ENCODE data around the gene MET.

MET gene

DNA sequence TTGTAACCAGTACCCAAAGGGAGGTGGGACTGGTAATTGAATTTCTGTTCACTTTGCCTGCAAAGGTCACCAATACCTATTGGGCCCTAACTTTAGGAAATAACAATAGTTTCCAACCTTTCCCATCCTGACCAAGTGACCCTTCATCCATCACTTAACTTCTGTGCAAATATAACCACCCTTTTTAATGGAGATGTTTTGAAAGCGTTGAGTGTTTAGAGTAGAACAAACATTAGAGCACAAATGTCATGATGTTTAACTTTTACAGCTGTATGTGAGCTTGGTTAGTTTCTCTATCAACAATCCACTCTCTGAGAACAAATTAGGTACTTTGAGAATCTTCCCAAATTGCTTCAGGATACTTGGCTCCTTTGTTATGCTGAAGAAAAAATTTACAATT is 66.4 kb downstream of the MET start (continued):
- TF ChIP-seq ZNF501 (tag by site-specific recombination; IDR thresholded peaks at IDR 0.05) = no peak
- TF ChIP-seq HOXC10 (CRISPR knock-in tag; IDR thresholded peaks at IDR 0.05) = no peak
- no peak for TF ChIP-seq ZNF155 (tag by site-specific recombination; IDR thresholded peaks at IDR 0.05)

DNA sequence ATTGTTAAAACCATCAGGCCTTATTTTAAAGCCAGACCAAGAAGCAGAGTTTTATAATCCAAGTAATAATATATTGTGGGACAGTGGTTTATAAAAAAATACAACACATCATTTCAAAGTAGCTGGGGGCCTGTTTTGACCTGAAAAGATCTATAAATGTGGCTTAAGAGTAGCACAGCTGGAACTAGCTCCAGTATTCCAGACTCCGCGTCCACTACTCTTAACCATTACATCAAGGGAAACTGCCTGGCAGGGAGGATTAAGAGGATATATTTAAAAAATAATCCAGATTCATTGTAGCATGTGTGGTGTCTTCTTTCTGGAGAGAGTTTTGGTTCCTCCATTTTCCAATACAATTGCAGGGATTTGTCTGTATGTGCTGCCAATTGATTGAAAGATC is 67.3 kb downstream of the MET start:
- CTCF ChIA-PET = interaction anchor here (0.7 to 0.9 kb wide), 2 partner anchors 13 to 494 kb away, joined by 3 to 6 read pairs; no protein-coding TSS in a partner anchor
- no peaks in the 10 kb centered on the region for H3K9me3 ChIP-seq (ENCODE audit: control insufficient read depth, insufficient read depth, low read depth, low read length)
- POLR2A ChIA-PET = no interaction called here
- H3K36me3 ChIP-seq (ENCODE audit: control insufficient read depth in 2 of 2, insufficient read depth in 1 of 2, low read length in 2 of 2) = peaks cover 0 to 56% of the 10 kb centered on the region in 2 experiments; a peak in 1 of 3 replicates
- TF ChIP-seq MYNN (tag by site-specific recombination; IDR thresholded peaks at IDR 0.05; ENCODE audit: borderline replicate concordance) (no peak), ZNF704 (tag by site-specific recombination; IDR thresholded peaks at IDR 0.05) (no peak), ZNF544 (tag by site-specific recombination; IDR thresholded peaks at IDR 0.05) (no peak)
- no peak overlapping the region for H3K4me3 ChIP-seq (ENCODE audit: low read depth, low read length)
- H3K27ac ChIP-seq (ENCODE audit: extremely low read depth, low read depth, low read length) = no peak overlapping the region
- peaks cover 2% of the 10 kb centered on the region; the same call in 1 of the 2 replicates for H3K4me1 ChIP-seq (ENCODE audit: control insufficient read depth, insufficient read depth, low read length)

DNA sequence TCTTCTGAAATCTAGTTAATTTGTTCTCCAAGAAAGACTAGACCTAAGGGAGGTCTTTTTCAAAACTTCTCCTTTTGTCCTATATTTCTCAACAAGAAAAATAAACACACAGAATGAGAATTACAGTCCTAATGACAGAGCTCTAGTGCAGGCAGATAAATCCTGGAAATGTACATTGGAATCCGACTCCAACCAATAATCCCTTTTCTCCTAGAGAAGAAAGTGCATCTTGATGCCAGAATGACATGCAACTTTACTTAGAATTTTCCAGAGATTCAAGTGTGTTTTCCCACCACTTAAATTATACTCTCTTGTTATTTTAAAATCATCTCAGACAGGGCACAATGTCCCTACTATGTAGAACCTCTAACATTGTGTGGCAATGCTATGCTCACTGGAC is 68.2 kb downstream of the MET start:
- Histone ChIP-seq H3K4me1 (ENCODE audit: control insufficient read depth, insufficient read depth, low read length) (peaks cover 2% of the 10 kb centered on the region; the same call in 1 of the 2 replicates), H3K27ac (ENCODE audit: extremely low read depth, low read depth, low read length) (no peak overlapping the region), H3K9me3 (ENCODE audit: control insufficient read depth, insufficient read depth, low read depth, low read length) (no peaks in the 10 kb centered on the region), H3K4me3 (ENCODE audit: low read depth, low read length) (no peak overlapping the region), H3K36me3 (ENCODE audit: control insufficient read depth in 2 of 2, insufficient read depth in 1 of 2, low read length in 2 of 2) (peaks cover 0 to 47% of the 10 kb centered on the region in 2 experiments; a peak in 1 of 3 replicates)
- POLR2A ChIA-PET = no interaction called here
- CTCF ChIA-PET = interaction anchor here (0.7 kb wide), 1 partner anchor 18 kb away, joined by 4 read pairs; no protein-coding TSS in a partner anchor
- no peak for TF ChIP-seq ZNF426 (tag by site-specific recombination; IDR thresholded peaks at IDR 0.05)
- no peak for TF ChIP-seq ZNF558 (tag by site-specific recombination; IDR thresholded peaks at IDR 0.05)
- no peak for TF ChIP-seq RBAK (tag by site-specific recombination; IDR thresholded peaks at IDR 0.05)
- TF ChIP-seq BCL11B (tag by site-specific recombination; IDR thresholded peaks at IDR 0.05; ENCODE audit: low read depth) = no peak
- TF ChIP-seq ZNF785 (tag by site-specific recombination; IDR thresholded peaks at IDR 0.05) = no peak
- no peak for TF ChIP-seq TSHZ1 (tag by site-specific recombination; IDR thresholded peaks at IDR 0.05; ENCODE audit: borderline replicate concordance)
- TF ChIP-seq ZNF354C (tag by site-specific recombination; IDR thresholded peaks at IDR 0.05; ENCODE audit: borderline replicate concordance, low read depth) = no peak
- no peak for TF ChIP-seq ZNF335 (tag by site-specific recombination; conservative IDR thresholded peaks at IDR 0.05)
- TF ChIP-seq, protein P1, sequence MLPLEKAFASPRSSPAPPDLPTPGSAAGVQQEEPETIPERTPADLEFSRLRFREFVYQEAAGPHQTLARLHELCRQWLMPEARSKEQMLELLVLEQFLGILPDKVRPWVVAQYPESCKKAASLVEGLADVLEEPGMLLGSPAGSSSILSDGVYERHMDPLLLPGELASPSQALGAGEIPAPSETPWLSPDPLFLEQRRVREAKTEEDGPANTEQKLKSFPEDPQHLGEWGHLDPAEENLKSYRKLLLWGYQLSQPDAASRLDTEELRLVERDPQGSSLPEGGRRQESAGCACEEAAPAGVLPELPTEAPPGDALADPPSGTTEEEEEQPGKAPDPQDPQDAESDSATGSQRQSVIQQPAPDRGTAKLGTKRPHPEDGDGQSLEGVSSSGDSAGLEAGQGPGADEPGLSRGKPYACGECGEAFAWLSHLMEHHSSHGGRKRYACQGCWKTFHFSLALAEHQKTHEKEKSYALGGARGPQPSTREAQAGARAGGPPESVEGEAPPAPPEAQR (tag by site-specific recombination; IDR thresholded peaks at IDR 0.05) = no peak
- TF ChIP-seq ZNF146 (tag by site-specific recombination; IDR thresholded peaks at IDR 0.05) = no peak
- no peak for TF ChIP-seq TRIM28 (IDR thresholded peaks at IDR 0.05; ENCODE audit: borderline replicate concordance, low read length)
- no peak for TF ChIP-seq ATF2 (tag by site-specific recombination; IDR thresholded peaks at IDR 0.05; ENCODE audit: low read depth)
- no peak for TF ChIP-seq ZNF416 (tag by site-specific recombination; IDR thresholded peaks at IDR 0.05)
- TF ChIP-seq KLF1 (tag by site-specific recombination; IDR thresholded peaks at IDR 0.05) = no peak
- no peak for TF ChIP-seq ZNF48 (tag by site-specific recombination; IDR thresholded peaks at IDR 0.05)
- no peak for TF ChIP-seq ZNF140 (tag by site-specific recombination; IDR thresholded peaks at IDR 0.05)
- no peak for TF ChIP-seq ZNF16 (tag by site-specific recombination; IDR thresholded peaks at IDR 0.05; ENCODE audit: low read depth)
- TF ChIP-seq ZBTB26 (tag by site-specific recombination; optimal IDR thresholded peaks at IDR 0.05) = no peak
- TF ChIP-seq ZNF707 (tag by site-specific recombination; IDR thresholded peaks at IDR 0.05) = no peak

Measured in HEK293 (cell line).